ENCODE data around the gene IL4.

Gene IL4

GRCh38 chr5:132635873-132636272 is 37.9 kb upstream of the IL4 start:
- Histone ChIP-seq H3K36me3 (ENCODE audit: low read depth) (peaks cover 76% of the 10 kb centered on the region), H3K27ac (ENCODE audit: poor library complexity, severe bottlenecking) (no peak overlapping the region), H3K27me3 (ENCODE audit: insufficient read depth, poor library complexity, severe bottlenecking) (no peaks in the 10 kb centered on the region), H3K4me3 (ENCODE audit: severe bottlenecking) (no peak overlapping the region), H3K9me3 (ENCODE audit: severe bottlenecking) (no peaks in the 10 kb centered on the region), H3K4me1 (ENCODE audit: insufficient read depth, poor library complexity, severe bottlenecking) (no peaks in the 10 kb centered on the region)
- DNase-seq (ENCODE audit: low spot score) (no peak), ATAC-seq (ENCODE audit: low read depth) (no peak)
- TF ChIP-seq, protein P1, sequence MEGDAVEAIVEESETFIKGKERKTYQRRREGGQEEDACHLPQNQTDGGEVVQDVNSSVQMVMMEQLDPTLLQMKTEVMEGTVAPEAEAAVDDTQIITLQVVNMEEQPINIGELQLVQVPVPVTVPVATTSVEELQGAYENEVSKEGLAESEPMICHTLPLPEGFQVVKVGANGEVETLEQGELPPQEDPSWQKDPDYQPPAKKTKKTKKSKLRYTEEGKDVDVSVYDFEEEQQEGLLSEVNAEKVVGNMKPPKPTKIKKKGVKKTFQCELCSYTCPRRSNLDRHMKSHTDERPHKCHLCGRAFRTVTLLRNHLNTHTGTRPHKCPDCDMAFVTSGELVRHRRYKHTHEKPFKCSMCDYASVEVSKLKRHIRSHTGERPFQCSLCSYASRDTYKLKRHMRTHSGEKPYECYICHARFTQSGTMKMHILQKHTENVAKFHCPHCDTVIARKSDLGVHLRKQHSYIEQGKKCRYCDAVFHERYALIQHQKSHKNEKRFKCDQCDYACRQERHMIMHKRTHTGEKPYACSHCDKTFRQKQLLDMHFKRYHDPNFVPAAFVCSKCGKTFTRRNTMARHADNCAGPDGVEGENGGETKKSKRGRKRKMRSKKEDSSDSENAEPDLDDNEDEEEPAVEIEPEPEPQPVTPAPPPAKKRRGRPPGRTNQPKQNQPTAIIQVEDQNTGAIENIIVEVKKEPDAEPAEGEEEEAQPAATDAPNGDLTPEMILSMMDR (IDR thresholded peaks at IDR 0.05; ENCODE audit: poor library complexity, severe bottlenecking) = no peak

- TF ChIP-seq, protein P1 (IDR thresholded peaks at IDR 0.05; ENCODE audit: poor library complexity, severe bottlenecking) = no peak
- Histone ChIP-seq H3K27me3 (ENCODE audit: insufficient read depth, poor library complexity, severe bottlenecking) (no peaks in the 10 kb centered on the region), H3K4me3 (ENCODE audit: severe bottlenecking) (no peak overlapping the region), H3K36me3 (ENCODE audit: low read depth) (peaks cover 85% of the 10 kb centered on the region), H3K27ac (ENCODE audit: poor library complexity, severe bottlenecking) (no peak overlapping the region), H3K9me3 (ENCODE audit: severe bottlenecking) (no peaks in the 10 kb centered on the region), H3K4me1 (ENCODE audit: insufficient read depth, poor library complexity, severe bottlenecking) (no peaks in the 10 kb centered on the region)
- no peak for DNase-seq (ENCODE audit: low spot score)
- no peak for ATAC-seq (ENCODE audit: low read depth)
These were observed 36.5 kb upstream of the IL4 start for GRCh38 chr5:132637241-132637640.

DNA sequence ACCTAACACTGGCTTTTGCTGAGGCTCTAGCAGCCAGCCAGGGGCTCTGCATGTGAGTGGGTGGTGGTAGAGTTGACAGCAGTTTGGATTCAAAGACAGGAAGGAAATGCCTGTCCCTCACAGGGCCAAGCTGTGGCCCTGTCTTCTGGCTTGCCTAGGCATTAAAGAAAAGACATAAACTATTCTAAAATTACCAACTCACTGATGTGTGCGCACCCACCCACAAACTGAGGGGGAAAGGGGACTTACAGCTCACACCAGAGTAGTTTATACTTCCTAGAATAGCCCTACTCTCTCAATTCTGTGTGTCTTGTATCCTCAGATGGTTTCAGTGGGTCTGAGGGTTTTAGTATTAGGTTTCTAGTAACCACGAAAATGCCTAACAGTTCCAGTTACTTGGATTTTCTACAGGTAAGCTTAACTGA is 34.1 kb upstream of the IL4 start:
- TF ChIP-seq, protein P1 (IDR thresholded peaks at IDR 0.05; ENCODE audit: poor library complexity, severe bottlenecking) = no peak
- Histone ChIP-seq H3K4me3 (ENCODE audit: severe bottlenecking) (no peak overlapping the region), H3K36me3 (ENCODE audit: low read depth) (peaks cover 79% of the 10 kb centered on the region), H3K27ac (ENCODE audit: poor library complexity, severe bottlenecking) (no peak overlapping the region), H3K27me3 (ENCODE audit: insufficient read depth, poor library complexity, severe bottlenecking) (no peaks in the 10 kb centered on the region), H3K9me3 (ENCODE audit: severe bottlenecking) (no peaks in the 10 kb centered on the region), H3K4me1 (ENCODE audit: insufficient read depth, poor library complexity, severe bottlenecking) (no peaks in the 10 kb centered on the region)
- ATAC-seq (ENCODE audit: low read depth) = no peak
- no peak for DNase-seq (ENCODE audit: low spot score)

DNA sequence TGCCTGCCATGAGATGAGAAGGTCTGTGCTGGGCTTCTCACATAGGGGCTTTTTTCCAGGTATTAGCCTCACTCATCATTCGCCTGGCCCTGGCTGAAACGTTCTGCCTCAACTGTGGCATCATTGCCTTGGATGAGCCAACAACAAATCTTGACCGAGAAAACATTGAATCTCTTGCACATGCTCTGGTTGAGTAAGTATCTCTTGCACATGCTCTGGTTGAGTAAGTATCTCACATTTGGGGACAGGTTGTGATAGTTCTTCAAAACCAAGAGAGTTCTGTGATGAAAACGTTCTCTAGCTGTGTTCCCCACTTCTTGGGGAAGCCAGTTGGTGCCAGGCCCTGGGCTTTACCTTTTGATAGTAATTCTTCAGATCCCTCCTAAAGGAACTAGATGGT is 33.2 kb upstream of the IL4 start:
- TF ChIP-seq, protein P1 (IDR thresholded peaks at IDR 0.05; ENCODE audit: poor library complexity, severe bottlenecking) = no peak
- no peak overlapping the region for H3K4me3 ChIP-seq (ENCODE audit: severe bottlenecking)
- DNase-seq (ENCODE audit: low spot score) (no peak), ATAC-seq (ENCODE audit: low read depth) (no peak)
- no peaks in the 10 kb centered on the region for H3K27me3 ChIP-seq (ENCODE audit: insufficient read depth, poor library complexity, severe bottlenecking)
- H3K36me3 ChIP-seq (ENCODE audit: low read depth) = peaks cover 70% of the 10 kb centered on the region
- no peak overlapping the region for H3K27ac ChIP-seq (ENCODE audit: poor library complexity, severe bottlenecking)
- no peaks in the 10 kb centered on the region for H3K9me3 ChIP-seq (ENCODE audit: severe bottlenecking)
- no peaks in the 10 kb centered on the region for H3K4me1 ChIP-seq (ENCODE audit: insufficient read depth, poor library complexity, severe bottlenecking)

DNA sequence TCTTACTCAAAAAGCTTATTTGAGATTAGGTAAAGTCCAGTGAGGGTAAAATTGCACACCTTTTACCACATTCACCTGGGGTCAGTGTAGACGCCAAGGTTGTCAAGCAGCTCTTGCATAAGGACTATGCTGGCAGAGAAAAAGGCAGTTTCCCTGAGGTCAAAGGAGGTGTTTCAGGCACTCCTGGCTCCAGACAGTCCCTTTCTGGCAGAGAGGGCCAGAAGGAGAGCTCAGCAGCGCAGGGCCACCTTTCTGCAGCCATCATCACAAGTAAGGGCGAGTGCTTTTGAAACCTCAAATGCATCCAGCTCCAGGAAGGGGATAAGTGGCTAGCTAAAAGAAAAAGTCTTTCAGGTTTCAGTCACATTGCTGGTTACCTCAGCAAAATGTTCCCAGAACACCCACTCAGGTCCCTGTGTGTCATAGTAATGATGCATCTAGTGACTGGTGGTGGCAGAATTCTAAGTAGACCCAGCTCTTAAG is 32.5 kb upstream of the IL4 start:
- Histone ChIP-seq H3K4me3 (ENCODE audit: severe bottlenecking) (no peak overlapping the region), H3K36me3 (ENCODE audit: low read depth) (peaks cover 64% of the 10 kb centered on the region)
- ATAC-seq (ENCODE audit: low read depth) = no peak

More for the DNA sequence above, 32.5 kb upstream of the IL4 start:
- Histone ChIP-seq H3K27ac (ENCODE audit: poor library complexity, severe bottlenecking) (no peak overlapping the region), H3K4me1 (ENCODE audit: insufficient read depth, poor library complexity, severe bottlenecking) (no peaks in the 10 kb centered on the region), H3K9me3 (ENCODE audit: severe bottlenecking) (no peaks in the 10 kb centered on the region), H3K27me3 (ENCODE audit: insufficient read depth, poor library complexity, severe bottlenecking) (no peaks in the 10 kb centered on the region)
- DNase-seq (ENCODE audit: low spot score) = no peak
- TF ChIP-seq, protein P1 (IDR thresholded peaks at IDR 0.05; ENCODE audit: poor library complexity, severe bottlenecking) = no peak

All from RWPE2 (cell line).